ENCODE data around the gene EFCAB6. TPM values are rescaled to one million over a fixed set of nuclear protein-coding genes. Genes with fewer than 3 reads are reported as not detected.

Gene EFCAB6
- total and polyA plus RNA-seq, 8 donors, result 2.0 to 5.5 (median 3.5) TPM

GRCh38 chr22:43847376-43848289 is 35.5 kb upstream of the EFCAB6 start:
- H3K36me3 ChIP-seq, result no peaks in the 10 kb centered on the region
- H3K9me3 ChIP-seq, result no peaks in the 10 kb centered on the region
- DNase-seq, result peak in 1 of 4 donors; percentile 16
- intact Hi-C loops (cut with DNase I), result no loop called here
- no peak for ATAC-seq
- H3K27me3 ChIP-seq, result peaks cover 0 to 71% of the 10 kb centered on the region in 2 donors
- H3K4me1 ChIP-seq, result no peaks in the 10 kb centered on the region
- no peak overlapping the region for H3K27ac ChIP-seq
- no peak overlapping the region for H3K4me3 ChIP-seq
- TF ChIP-seq CTCF (IDR thresholded peaks at IDR 0.05), result no peak

- H3K4me1 ChIP-seq, result no peaks in the 10 kb centered on the region
- ATAC-seq, result no peak
- DNase-seq, result peak in 1 of 4 donors; percentile 3
- H3K27me3 ChIP-seq, result peaks cover 0 to 64% of the 10 kb centered on the region in 2 donors
- H3K4me3 ChIP-seq, result no peak overlapping the region
- TF ChIP-seq CTCF (IDR thresholded peaks at IDR 0.05), result no peak
- intact Hi-C loops (cut with DNase I), result no loop called here
- no peaks in the 10 kb centered on the region for H3K36me3 ChIP-seq
- H3K27ac ChIP-seq, result no peak overlapping the region
- no peaks in the 10 kb centered on the region for H3K9me3 ChIP-seq
Measured at GRCh38 chr22:43846966-43847365, 34.9 kb upstream of the EFCAB6 start.

- Histone ChIP-seq H3K27me3 (peaks cover 0 to 54% of the 10 kb centered on the region in 2 donors), H3K4me3 (no peak overlapping the region), H3K4me1 (no peaks in the 10 kb centered on the region), H3K27ac (no peak overlapping the region), H3K9me3 (no peaks in the 10 kb centered on the region), H3K36me3 (no peaks in the 10 kb centered on the region)
- intact Hi-C loops (cut with DNase I), result no loop called here
- ATAC-seq (no peak), DNase-seq (peak in 1 of 4 donors; percentile 10)
- no peak for TF ChIP-seq CTCF (IDR thresholded peaks at IDR 0.05)
Measured at GRCh38 chr22:43845981-43846380, 33.9 kb upstream of the EFCAB6 start.

GRCh38 chr22:43844560-43845545 is 32.7 kb upstream of the EFCAB6 start:
- ATAC-seq (no peak), DNase-seq (peak in 1 of 4 donors; percentile 78)
- no peak overlapping the region for H3K4me3 ChIP-seq
- H3K4me1 ChIP-seq, result no peaks in the 10 kb centered on the region
- H3K36me3 ChIP-seq, result no peaks in the 10 kb centered on the region
- H3K9me3 ChIP-seq, result no peaks in the 10 kb centered on the region
- no peak for TF ChIP-seq CTCF (IDR thresholded peaks at IDR 0.05)
- peaks cover 0 to 43% of the 10 kb centered on the region in 2 donors for H3K27me3 ChIP-seq
- H3K27ac ChIP-seq, result no peak overlapping the region
- intact Hi-C loops (cut with DNase I), result no loop called here

Data from left lung (tissue), 10 donors.